ENCODE measurements around the gene AAGAB. TPM values are rescaled to one million over a fixed set of nuclear protein-coding genes. Genes with fewer than 3 reads are reported as not detected.

The AAGAB gene
- total RNA-seq, 1 experiment from 2014 or later: 52.0 TPM

DNA sequence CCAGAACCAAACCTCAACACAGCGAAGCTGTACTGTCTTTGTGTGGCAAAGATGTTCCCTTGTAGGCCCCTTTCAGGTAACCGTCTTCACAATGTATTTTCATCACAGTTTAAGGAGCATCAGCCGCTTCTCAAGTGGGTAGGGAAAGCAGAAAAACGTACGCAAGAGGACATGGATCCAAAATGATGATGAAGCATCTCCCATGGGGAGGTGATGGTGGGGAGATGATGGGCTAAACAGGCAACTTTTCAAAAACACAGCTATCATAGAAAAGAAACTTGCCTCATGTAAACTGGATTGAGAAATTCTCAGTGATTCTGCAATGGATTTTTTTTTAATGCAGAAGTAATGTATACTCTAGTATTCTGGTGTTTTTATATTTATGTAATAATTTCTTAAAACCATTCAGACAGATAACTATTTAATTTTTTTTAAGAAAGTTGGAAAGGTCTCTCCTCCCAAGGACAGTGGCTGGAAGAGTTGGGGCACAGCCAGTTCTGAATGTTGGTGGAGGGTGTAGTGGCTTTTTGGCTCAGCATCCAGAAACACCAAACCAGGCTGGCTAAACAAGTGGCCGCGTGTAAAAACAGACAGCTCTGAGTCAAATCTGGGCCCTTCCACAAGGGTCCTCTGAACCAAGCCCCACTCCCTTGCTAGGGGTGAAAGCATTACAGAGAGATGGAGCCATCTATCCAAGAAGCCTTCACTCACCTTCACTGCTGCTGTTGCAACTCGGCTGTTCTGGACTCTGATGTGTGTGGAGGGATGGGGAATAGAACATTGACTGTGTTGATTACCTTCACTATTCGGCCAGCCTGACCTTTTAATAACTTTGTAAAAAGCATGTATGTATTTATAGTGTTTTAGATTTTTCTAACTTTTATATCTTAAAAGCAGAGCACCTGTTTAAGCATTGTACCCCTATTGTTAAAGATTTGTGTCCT, 60.0 kb downstream of the AAGAB start:
- Histone ChIP-seq H3K4me1 (ENCODE audit: control insufficient read depth in 1 of 2, insufficient read depth in 2 of 2, low read length in 2 of 2) (no peaks in the 10 kb centered on the region), H3K4me2 (ENCODE audit: low read length) (no peak overlapping the region), H3K27ac (ENCODE audit: low read depth, low read length) (no peak overlapping the region), H3K27me3 (ENCODE audit: insufficient read depth, low read length) (no peaks in the 10 kb centered on the region), H3K4me3 (replicated peaks in 1 of 2; ENCODE audit: low read depth in 1 of 2, low read length in 2 of 2) (no peak overlapping the region), H3K9me3 (ENCODE audit: control insufficient read depth in 1 of 2, insufficient read depth in 1 of 2, low read depth in 1 of 2, low read length in 2 of 2) (no peaks in the 10 kb centered on the region), H3K9ac (ENCODE audit: low read length) (no peak overlapping the region), H4K20me1 (ENCODE audit: insufficient read depth) (no peaks in the 10 kb centered on the region), H3K36me3 (ENCODE audit: control insufficient read depth in 1 of 2, insufficient read depth in 2 of 2, low read length in 2 of 2) (peaks cover 7 to 30% of the 10 kb centered on the region in 2 experiments; a peak in 3 of 4 replicates), H3K79me2 (ENCODE audit: insufficient read depth, low read length) (no peaks in the 10 kb centered on the region), H3K9me2 (ENCODE audit: insufficient read depth) (no peaks in the 10 kb centered on the region), H2AFZ (ENCODE audit: low read depth, low read length, poor library complexity, severe bottlenecking) (no peak overlapping the region)
- no peak for ATAC-seq
- CTCF ChIA-PET: no interaction called here
- no peak for DNase-seq (ENCODE audit: low read depth, low spot score)
- BruUV-seq (replicated peaks): no TSS peak
- intact Hi-C loops (cut with micrococcal nuclease): no loop called here
- TF ChIP-seq JUND (IDR thresholded peaks at IDR 0.05) (no peak), ZFX (IDR thresholded peaks at IDR 0.05) (no peak), ZNF274 (IDR thresholded peaks at IDR 0.05; ENCODE audit: low read depth, low read length) (no peak), SRF (IDR thresholded peaks at IDR 0.05; ENCODE audit: low read depth) (no peak), EGR1 (IDR thresholded peaks at IDR 0.05; ENCODE audit: low read depth) (no peak), POLR2A (IDR thresholded peaks at IDR 0.05; ENCODE audit: borderline replicate concordance, extremely low read depth, insufficient read depth, insufficient read length) (no peak), POLR2AphosphoS5 (IDR thresholded peaks at IDR 0.05; ENCODE audit: low read depth, low read length) (no peak), FOSL1 (IDR thresholded peaks at IDR 0.05; ENCODE audit: low read depth) (no peak), EZH2phosphoT487 (IDR thresholded peaks at IDR 0.05; ENCODE audit: borderline replicate concordance) (no peak), ELF1 (IDR thresholded peaks at IDR 0.05; ENCODE audit: borderline replicate concordance, low read depth) (no peak), YY1 (IDR thresholded peaks at IDR 0.05; ENCODE audit: extremely low read depth, insufficient replicate concordance, low read depth, low read length) (no peak), MAX (IDR thresholded peaks at IDR 0.05) (no peak), CEBPB (IDR thresholded peaks at IDR 0.05; ENCODE audit: low read depth) (no peak)
- POLR2A ChIA-PET: no interaction called here
- RAD21 ChIA-PET (ENCODE audit: low non-redundant PET in 1 of 2, low total read pairs in 2 of 2, uncharacterized antibody in 2 of 2, unreplicated experiment in 2 of 2): no interaction called here

All from HCT116 (cell line).